GM10266 (cell line): ENCODE measurements around the gene ASCC1.

Source experiments
- DNase-seq: peaks from one replicate; pipeline ENCODE4 v3.0.0; 2012; ENCODE audit errors: extremely low spot score
- TF ChIP-seq, protein P1 (sequence below): IDR thresholded peaks from 2 replicates; pipeline ENCODE4 v1.5.1; 2012; ENCODE audit warnings: mild to moderate bottlenecking, low read depth; ENCODE audit not compliant: control insufficient read depth, insufficient read depth; ENCODE audit errors: missing control alignments

Gene ASCC1

GRCh38 chr10:72173262-72173618 is 42.8 kb downstream of the ASCC1 start:
- TF ChIP-seq, protein P1, sequence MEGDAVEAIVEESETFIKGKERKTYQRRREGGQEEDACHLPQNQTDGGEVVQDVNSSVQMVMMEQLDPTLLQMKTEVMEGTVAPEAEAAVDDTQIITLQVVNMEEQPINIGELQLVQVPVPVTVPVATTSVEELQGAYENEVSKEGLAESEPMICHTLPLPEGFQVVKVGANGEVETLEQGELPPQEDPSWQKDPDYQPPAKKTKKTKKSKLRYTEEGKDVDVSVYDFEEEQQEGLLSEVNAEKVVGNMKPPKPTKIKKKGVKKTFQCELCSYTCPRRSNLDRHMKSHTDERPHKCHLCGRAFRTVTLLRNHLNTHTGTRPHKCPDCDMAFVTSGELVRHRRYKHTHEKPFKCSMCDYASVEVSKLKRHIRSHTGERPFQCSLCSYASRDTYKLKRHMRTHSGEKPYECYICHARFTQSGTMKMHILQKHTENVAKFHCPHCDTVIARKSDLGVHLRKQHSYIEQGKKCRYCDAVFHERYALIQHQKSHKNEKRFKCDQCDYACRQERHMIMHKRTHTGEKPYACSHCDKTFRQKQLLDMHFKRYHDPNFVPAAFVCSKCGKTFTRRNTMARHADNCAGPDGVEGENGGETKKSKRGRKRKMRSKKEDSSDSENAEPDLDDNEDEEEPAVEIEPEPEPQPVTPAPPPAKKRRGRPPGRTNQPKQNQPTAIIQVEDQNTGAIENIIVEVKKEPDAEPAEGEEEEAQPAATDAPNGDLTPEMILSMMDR, result no peak
- no peak for DNase-seq

GRCh38 chr10:72171175-72171630 is 44.9 kb downstream of the ASCC1 start:
- no peak for DNase-seq
- TF ChIP-seq, protein P1, result no peak

- TF ChIP-seq, protein P1, result no peak
- no peak for DNase-seq
These were observed 45.3 kb downstream of the ASCC1 start for GRCh38 chr10:72170733-72171132.

GRCh38 chr10:72170263-72170662 is 45.8 kb downstream of the ASCC1 start:
- TF ChIP-seq, protein P1, result no peak
- no peak for DNase-seq

DNA sequence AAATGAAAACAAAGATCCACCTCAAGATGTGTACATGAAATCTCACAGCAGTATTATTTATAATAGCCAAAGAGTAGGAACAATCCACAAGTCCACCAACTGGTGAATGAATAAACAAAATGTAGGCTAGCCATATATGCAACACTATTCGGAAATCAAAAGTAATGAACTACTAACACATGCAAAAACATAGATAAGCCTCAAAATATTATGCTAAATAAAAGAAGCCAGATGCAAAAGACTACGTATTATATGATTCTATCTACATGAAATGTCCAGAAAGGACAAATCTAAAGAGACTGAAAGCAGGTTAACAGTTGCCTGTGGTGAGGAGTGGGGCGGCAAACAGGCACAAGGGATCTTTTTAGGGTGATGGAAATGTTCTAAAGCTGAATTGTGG is 49.0 kb downstream of the ASCC1 start:
- TF ChIP-seq, protein P1, result no peak

GRCh38 chr10:72164617-72165016 is 51.5 kb downstream of the ASCC1 start:
- no peak for DNase-seq
- TF ChIP-seq, protein P1, result no peak

More for the DNA sequence above, 49.0 kb downstream of the ASCC1 start:
- no peak for DNase-seq

DNA sequence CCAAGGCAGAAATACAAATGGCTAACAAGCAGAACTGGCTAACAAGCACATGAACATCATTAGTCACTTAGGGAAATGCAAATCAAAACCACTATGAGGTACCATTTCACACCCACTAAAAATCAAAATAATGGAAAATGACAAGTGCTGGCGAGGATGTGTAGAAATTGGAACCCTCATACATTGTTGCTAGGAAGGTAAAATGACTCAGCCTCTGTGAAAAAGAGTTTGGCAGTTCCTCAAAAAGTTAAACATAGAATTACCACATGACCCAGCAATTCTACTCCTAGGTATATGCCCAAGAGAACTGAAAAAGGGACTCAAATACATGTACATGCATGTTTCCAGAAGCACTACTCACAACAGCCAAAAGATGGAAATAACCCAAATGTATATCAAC is 53.1 kb downstream of the ASCC1 start:
- TF ChIP-seq, protein P1, result no peak
- peak; percentile 6 for DNase-seq

GRCh38 chr10:72158176-72158575 is 57.9 kb downstream of the ASCC1 start:
- TF ChIP-seq, protein P1, result no peak
- no peak for DNase-seq
